ENCODE results near the gene HYAL4. TPM values are rescaled to one million over a fixed set of nuclear protein-coding genes. Genes with fewer than 3 reads are reported as not detected.
"Not testable (repeated sequence)": the region's sequence is repeated elsewhere in the genome, so short reads cannot be mapped to it uniquely, and the experiment has no call there.

The HYAL4 gene
- total RNA-seq, 1 experiment from 2014 or later, result not detected

GRCh38 chr7:123823898-123824753, 20.8 kb upstream of the HYAL4 start:
- no peak overlapping the region for H3K27ac ChIP-seq
- H3K27me3 ChIP-seq, result no peaks in the 10 kb centered on the region
- no peak for DNase-seq

GRCh38 chr7:123824754-123825067, 20.3 kb upstream of the HYAL4 start:
- H3K4me3 ChIP-seq, result no peak overlapping the region
- no peaks in the 10 kb centered on the region for H3K4me1 ChIP-seq
- H3K9me3 ChIP-seq (replicated peaks), result no peaks in the 10 kb centered on the region
- no peaks in the 10 kb centered on the region for H3K36me3 ChIP-seq
- no peak overlapping the region for H3K27ac ChIP-seq
- DNase-seq, result no peak
- no peaks in the 10 kb centered on the region for H3K27me3 ChIP-seq

More at GRCh38 chr7:123823898-123824753, 20.8 kb upstream of the HYAL4 start:
- no peaks in the 10 kb centered on the region for H3K4me1 ChIP-seq
- no peaks in the 10 kb centered on the region for H3K36me3 ChIP-seq
- H3K4me3 ChIP-seq, result no peak overlapping the region
- H3K9me3 ChIP-seq (replicated peaks), result no peaks in the 10 kb centered on the region

GRCh38 chr7:123828805-123829204, 16.2 kb upstream of the HYAL4 start:
- Histone ChIP-seq H3K9me3 (replicated peaks) (no peaks in the 10 kb centered on the region), H3K4me1 (no peaks in the 10 kb centered on the region), H3K36me3 (no peaks in the 10 kb centered on the region), H3K27me3 (no peaks in the 10 kb centered on the region), H3K4me3 (no peak overlapping the region), H3K27ac (no peak overlapping the region)
- no peak for DNase-seq

- no peaks in the 10 kb centered on the region for H3K36me3 ChIP-seq
- H3K4me3 ChIP-seq, result no peak overlapping the region
- DNase-seq, result peak in 1 of 2 experiments; percentile 5
- H3K9me3 ChIP-seq (replicated peaks), result no peaks in the 10 kb centered on the region
- no peaks in the 10 kb centered on the region for H3K4me1 ChIP-seq
- H3K27me3 ChIP-seq, result 0 out of 2 replicates have a peak, but pooled peaks cover 3% of the 10 kb centered on the region
- H3K27ac ChIP-seq, result no peak overlapping the region
These were observed 8.3 kb upstream of the HYAL4 start for GRCh38 chr7:123836656-123837055.

GRCh38 chr7:123839106-123839505, 5.9 kb upstream of the HYAL4 start:
- not testable (repeated sequence) for H3K4me1 ChIP-seq; H3K27ac ChIP-seq; H3K27me3 ChIP-seq; H3K9me3 ChIP-seq (replicated peaks); H3K36me3 ChIP-seq; H3K4me3 ChIP-seq; DNase-seq

- H3K4me3 ChIP-seq; H3K27ac ChIP-seq; H3K36me3 ChIP-seq; H3K9me3 ChIP-seq (replicated peaks); DNase-seq; H3K4me1 ChIP-seq; H3K27me3 ChIP-seq: not testable (repeated sequence)
These were observed 827 bp upstream of the HYAL4 start for GRCh38 chr7:123844142-123844541.

- H3K27ac ChIP-seq, result no peak overlapping the region
- no peak for DNase-seq
- H3K9me3 ChIP-seq (replicated peaks), result no peaks in the 10 kb centered on the region
- no peak overlapping the region for H3K4me3 ChIP-seq
- no peaks in the 10 kb centered on the region for H3K36me3 ChIP-seq
- no peaks in the 10 kb centered on the region for H3K27me3 ChIP-seq
- no peaks in the 10 kb centered on the region; the same call in 1 of the 2 replicates for H3K4me1 ChIP-seq
These were observed 851 bp downstream of the HYAL4 start for GRCh38 chr7:123845823-123846216.

GRCh38 chr7:123846217-123846891, 1.4 kb downstream of the HYAL4 start:
- H3K9me3 ChIP-seq (replicated peaks), result no peaks in the 10 kb centered on the region
- no peaks in the 10 kb centered on the region for H3K36me3 ChIP-seq
- H3K27me3 ChIP-seq, result no peaks in the 10 kb centered on the region
- peak; percentile 41 to 55 for DNase-seq
- no peaks in the 10 kb centered on the region; the same call in 1 of the 2 replicates for H3K4me1 ChIP-seq
- no peak overlapping the region for H3K4me3 ChIP-seq
- H3K27ac ChIP-seq, result no peak overlapping the region

GRCh38 chr7:123847868-123848267, 2.9 kb downstream of the HYAL4 start:
- Histone ChIP-seq H3K27me3 (no peaks in the 10 kb centered on the region), H3K36me3 (no peaks in the 10 kb centered on the region), H3K9me3 (replicated peaks) (no peaks in the 10 kb centered on the region), H3K4me1 (no peaks in the 10 kb centered on the region; the same call in 1 of the 2 replicates), H3K27ac (no peak overlapping the region), H3K4me3 (no peak overlapping the region)
- no peak for DNase-seq

GRCh38 chr7:123849855-123850254, 4.9 kb downstream of the HYAL4 start:
- H3K4me3 ChIP-seq, result no peak overlapping the region
- no peaks in the 10 kb centered on the region for H3K27me3 ChIP-seq
- H3K9me3 ChIP-seq (replicated peaks), result no peaks in the 10 kb centered on the region
- no peaks in the 10 kb centered on the region; the same call in 1 of the 2 replicates for H3K4me1 ChIP-seq
- H3K27ac ChIP-seq, result no peak overlapping the region
- no peaks in the 10 kb centered on the region for H3K36me3 ChIP-seq
- no peak for DNase-seq

GRCh38 chr7:123851404-123851803, 6.4 kb downstream of the HYAL4 start:
- not testable (repeated sequence) for H3K27ac ChIP-seq; DNase-seq; H3K4me3 ChIP-seq; H3K27me3 ChIP-seq; H3K4me1 ChIP-seq; H3K36me3 ChIP-seq; H3K9me3 ChIP-seq (replicated peaks)

- H3K9me3 ChIP-seq (replicated peaks); H3K27ac ChIP-seq; H3K4me1 ChIP-seq; H3K4me3 ChIP-seq; H3K36me3 ChIP-seq; H3K27me3 ChIP-seq; DNase-seq: not testable (repeated sequence)
These were observed 9.3 kb downstream of the HYAL4 start for GRCh38 chr7:123854291-123854690.

- not testable (repeated sequence) for H3K36me3 ChIP-seq; H3K9me3 ChIP-seq (replicated peaks); H3K4me3 ChIP-seq; DNase-seq; H3K27ac ChIP-seq; H3K27me3 ChIP-seq; H3K4me1 ChIP-seq
These were observed 11.5 kb downstream of the HYAL4 start for GRCh38 chr7:123856428-123856827.

GRCh38 chr7:123860848-123861247, 15.9 kb downstream of the HYAL4 start:
- no peak overlapping the region for H3K4me3 ChIP-seq
- H3K27ac ChIP-seq, result no peak overlapping the region
- 0 out of 2 replicates have a peak, but pooled peaks cover under 1% of the 10 kb centered on the region for H3K9me3 ChIP-seq (replicated peaks)
- no peaks in the 10 kb centered on the region for H3K27me3 ChIP-seq
- H3K36me3 ChIP-seq, result no peaks in the 10 kb centered on the region
- no peaks in the 10 kb centered on the region for H3K4me1 ChIP-seq
- no peak for DNase-seq

- Histone ChIP-seq H3K27me3 (no peaks in the 10 kb centered on the region), H3K9me3 (replicated peaks) (0 out of 2 replicates have a peak, but pooled peaks cover 3% of the 10 kb centered on the region), H3K27ac (no peak overlapping the region), H3K36me3 (no peaks in the 10 kb centered on the region), H3K4me1 (no peaks in the 10 kb centered on the region), H3K4me3 (no peak overlapping the region)
- DNase-seq, result no peak
These were observed 17.8 kb downstream of the HYAL4 start for GRCh38 chr7:123862775-123863174.

Measured in SJCRH30 (cell line).